Fibroblast of the aortic adventitia (primary cell): ENCODE data around the gene IFT81. TPM values are rescaled to one million over a fixed set of nuclear protein-coding genes. Genes with fewer than 3 reads are reported as not detected.

Experiments used
- DNase-seq: peaks from one replicate; pipeline ENCODE4 v3.0.0-alpha.2; 2010; ENCODE audit warnings: low read depth
- H3K4me3 ChIP-seq: 2 replicates; pipeline ENCODE4 v1.5.1; 2011; ENCODE audit warnings: low read depth, mild to moderate bottlenecking, control low read depth, low read length, moderate library complexity
- CTCF ChIP-seq: IDR thresholded peaks from 2 replicates; pipeline ENCODE4 v1.5.1; 2011; ENCODE audit warnings: mild to moderate bottlenecking, low read length, control low read depth, inconsistent platforms; ENCODE audit not compliant: insufficient read depth
- total RNA-seq: library from RNA; depleted of rRNA; stranded (reverse); fragments of >200 nt; gene quantifications from 2 replicates; pipeline ENCODE4 v1.2.3, GENCODE V29; 2012; ENCODE audit warnings: low replicate concordance

The IFT81 gene
- total RNA-seq, 1 donor: 20.4 TPM

- TF ChIP-seq CTCF: no peak
- DNase-seq: no peak
- H3K4me3 ChIP-seq: no peak overlapping the region
Measured at GRCh38 chr12:110233212-110233903, 109.2 kb downstream of the IFT81 start.

- DNase-seq: no peak
- no peak overlapping the region for H3K4me3 ChIP-seq
- TF ChIP-seq CTCF: no peak
Measured at GRCh38 chr12:110234331-110234751, 110.2 kb downstream of the IFT81 start.

GRCh38 chr12:110234755-110235154 lies 110.6 kb downstream of the IFT81 start:
- H3K4me3 ChIP-seq: no peak overlapping the region
- DNase-seq: peak; percentile 36
- TF ChIP-seq CTCF: no peak

GRCh38 chr12:110235383-110235782 lies 111.2 kb downstream of the IFT81 start:
- TF ChIP-seq CTCF: no peak
- H3K4me3 ChIP-seq: no peak overlapping the region
- no peak for DNase-seq

GRCh38 chr12:110243227-110243626 lies 119.1 kb downstream of the IFT81 start:
- no peak overlapping the region for H3K4me3 ChIP-seq
- no peak for DNase-seq
- no peak for TF ChIP-seq CTCF

GRCh38 chr12:110244372-110244771 lies 120.2 kb downstream of the IFT81 start:
- DNase-seq: no peak
- no peak for TF ChIP-seq CTCF
- H3K4me3 ChIP-seq: no peak overlapping the region

- no peak overlapping the region for H3K4me3 ChIP-seq
- no peak for DNase-seq
- TF ChIP-seq CTCF: no peak
Measured at GRCh38 chr12:110244829-110245228, 120.7 kb downstream of the IFT81 start.
